BLaER1 (cell line): Measurements from ENCODE around the gene WT1.
"Not testable (repeated sequence)": the region's sequence is repeated elsewhere in the genome, so short reads cannot be mapped to it uniquely, and the experiment has no call there.

Experiments used
- H3K27ac ChIP-seq: shearing (Covaris generic); formaldehyde crosslinking; 2 replicates; pipeline ENCODE4 v1.8.1; 2022
- H3K27me3 ChIP-seq: shearing (Covaris generic); formaldehyde crosslinking; 2 replicates; pipeline ENCODE4 v1.8.1; 2022
- H3K36me3 ChIP-seq: shearing (Covaris generic); formaldehyde crosslinking; 2 replicates; pipeline ENCODE4 v1.8.1; 2022
- H3K4me1 ChIP-seq: shearing (Covaris generic); formaldehyde crosslinking; 2 replicates; pipeline ENCODE4 v1.8.1; 2022
- H3K4me2 ChIP-seq: shearing (Covaris generic); formaldehyde crosslinking; 2 replicates; pipeline ENCODE4 v1.8.1; 2022
- H3K4me3 ChIP-seq: shearing (Covaris generic); formaldehyde crosslinking; 2 replicates; pipeline ENCODE4 v1.8.1; 2022
- H3K9ac ChIP-seq: shearing (Covaris generic); formaldehyde crosslinking; 2 replicates; pipeline ENCODE4 v1.8.1; 2022
- H3K9me3 ChIP-seq: shearing (Covaris generic); formaldehyde crosslinking; 2 replicates; pipeline ENCODE4 v1.8.1; 2022
- H4K20me1 ChIP-seq: shearing (Covaris generic); formaldehyde crosslinking; 2 replicates; pipeline ENCODE4 v1.8.1; 2022
- Cebpa-rat ChIP-seq: shearing (Covaris generic); IDR thresholded peaks from 2 replicates; pipeline ENCODE4 v1.8.1; 2022

The WT1 gene

GRCh38 chr11:32382339-32383049 is 52.8 kb downstream of the WT1 start:
- TF ChIP-seq Cebpa-rat: no peak

GRCh38 chr11:32381179-32381578 is 54.2 kb downstream of the WT1 start:
- peaks cover 5% of the 10 kb centered on the region for H3K36me3 ChIP-seq
- H3K9ac ChIP-seq: no peak overlapping the region
- H4K20me1 ChIP-seq: no peaks in the 10 kb centered on the region
- TF ChIP-seq Cebpa-rat: no peak
- peaks cover 22% of the 10 kb centered on the region for H3K4me1 ChIP-seq
- H3K27ac ChIP-seq: no peak overlapping the region; the same call in 1 of the 2 replicates
- no peaks in the 10 kb centered on the region for H3K27me3 ChIP-seq
- no peak overlapping the region for H3K4me2 ChIP-seq
- no peaks in the 10 kb centered on the region for H3K9me3 ChIP-seq
- H3K4me3 ChIP-seq: no peak overlapping the region

More at GRCh38 chr11:32382339-32383049, 52.8 kb downstream of the WT1 start:
- peaks cover 5% of the 10 kb centered on the region for H3K36me3 ChIP-seq
- no peak overlapping the region for H3K4me3 ChIP-seq
- no peak overlapping the region for H3K27ac ChIP-seq
- H3K27me3 ChIP-seq: no peaks in the 10 kb centered on the region
- H3K4me2 ChIP-seq: no peak overlapping the region
- H3K9me3 ChIP-seq: no peaks in the 10 kb centered on the region
- peaks cover 35% of the 10 kb centered on the region for H3K4me1 ChIP-seq
- H4K20me1 ChIP-seq: no peaks in the 10 kb centered on the region
- no peak overlapping the region for H3K9ac ChIP-seq

GRCh38 chr11:32379719-32380118 is 55.6 kb downstream of the WT1 start:
- Histone ChIP-seq H3K27ac (no peak overlapping the region), H3K9me3 (no peaks in the 10 kb centered on the region; the same call in 1 of the 2 replicates), H3K9ac (no peak overlapping the region), H3K4me1 (peaks cover 7% of the 10 kb centered on the region), H3K27me3 (no peaks in the 10 kb centered on the region), H3K4me3 (no peak overlapping the region), H3K36me3 (peaks cover 3% of the 10 kb centered on the region), H3K4me2 (no peak overlapping the region), H4K20me1 (no peaks in the 10 kb centered on the region)
- no peak for TF ChIP-seq Cebpa-rat

- Histone ChIP-seq H3K36me3 (no peaks in the 10 kb centered on the region), H3K9me3 (peaks cover 3% of the 10 kb centered on the region; the same call in 1 of the 2 replicates), H3K9ac (no peak overlapping the region), H3K4me1 (peaks cover 4% of the 10 kb centered on the region; the same call in 1 of the 2 replicates), H3K4me2 (no peak overlapping the region), H3K27ac (no peak overlapping the region), H3K4me3 (no peak overlapping the region), H4K20me1 (no peaks in the 10 kb centered on the region), H3K27me3 (no peaks in the 10 kb centered on the region)
- no peak for TF ChIP-seq Cebpa-rat
These were observed 59.5 kb downstream of the WT1 start for GRCh38 chr11:32375826-32376225.

GRCh38 chr11:32374261-32374711 is 61.1 kb downstream of the WT1 start:
- Histone ChIP-seq H3K4me3 (no peak overlapping the region), H4K20me1 (no peaks in the 10 kb centered on the region), H3K36me3 (no peaks in the 10 kb centered on the region), H3K4me1 (peaks cover 4% of the 10 kb centered on the region; the same call in 1 of the 2 replicates), H3K27me3 (no peaks in the 10 kb centered on the region), H3K4me2 (peak overlapping the region; percentile 48), H3K9me3 (peaks cover 18% of the 10 kb centered on the region), H3K27ac (no peak overlapping the region), H3K9ac (no peak overlapping the region)
- no peak for TF ChIP-seq Cebpa-rat

- not testable (repeated sequence) for H3K4me3 ChIP-seq, H3K4me1 ChIP-seq, H3K27me3 ChIP-seq, H3K27ac ChIP-seq, H3K4me2 ChIP-seq, H4K20me1 ChIP-seq, H3K9ac ChIP-seq, H3K36me3 ChIP-seq
- peaks cover 52% of the 10 kb centered on the region for H3K9me3 ChIP-seq
These were observed 65.4 kb downstream of the WT1 start for GRCh38 chr11:32369987-32370386.

- Histone ChIP-seq H3K4me3 (no peak overlapping the region), H3K4me2 (no peak overlapping the region), H3K27ac (no peak overlapping the region), H3K4me1 (no peaks in the 10 kb centered on the region), H3K27me3 (no peaks in the 10 kb centered on the region), H4K20me1 (no peaks in the 10 kb centered on the region), H3K9ac (no peak overlapping the region), H3K36me3 (no peaks in the 10 kb centered on the region; the same call in 1 of the 2 replicates), H3K9me3 (peaks cover 52% of the 10 kb centered on the region)
- no peak for TF ChIP-seq Cebpa-rat
These were observed 68.7 kb downstream of the WT1 start for GRCh38 chr11:32366666-32367065.

- no peaks in the 10 kb centered on the region for H3K4me1 ChIP-seq
- no peaks in the 10 kb centered on the region for H4K20me1 ChIP-seq
- H3K27ac ChIP-seq: no peak overlapping the region
- H3K27me3 ChIP-seq: no peaks in the 10 kb centered on the region
- H3K4me3 ChIP-seq: no peak overlapping the region
- no peak overlapping the region for H3K9ac ChIP-seq
- H3K36me3 ChIP-seq: no peaks in the 10 kb centered on the region; the same call in 1 of the 2 replicates
- H3K9me3 ChIP-seq: peaks cover 45% of the 10 kb centered on the region
- H3K4me2 ChIP-seq: no peak overlapping the region
- TF ChIP-seq Cebpa-rat: no peak
These were observed 70.1 kb downstream of the WT1 start for GRCh38 chr11:32365192-32365591.

GRCh38 chr11:32358729-32359128 is 76.6 kb downstream of the WT1 start:
- Histone ChIP-seq H3K27me3 (no peaks in the 10 kb centered on the region), H3K9me3 (peaks cover 5% of the 10 kb centered on the region; the same call in 1 of the 2 replicates), H4K20me1 (no peaks in the 10 kb centered on the region), H3K4me3 (no peak overlapping the region), H3K36me3 (no peaks in the 10 kb centered on the region), H3K9ac (no peak overlapping the region), H3K4me1 (0 out of 2 replicates have a peak, but pooled peaks cover 7% of the 10 kb centered on the region), H3K4me2 (no peak overlapping the region), H3K27ac (no peak overlapping the region)
- no peak for TF ChIP-seq Cebpa-rat

GRCh38 chr11:32353884-32354283 is 81.5 kb downstream of the WT1 start:
- Histone ChIP-seq H3K9ac (no peak overlapping the region), H3K9me3 (no peaks in the 10 kb centered on the region), H3K27ac (no peak overlapping the region), H4K20me1 (no peaks in the 10 kb centered on the region), H3K4me2 (no peak overlapping the region), H3K27me3 (no peaks in the 10 kb centered on the region), H3K36me3 (no peaks in the 10 kb centered on the region), H3K4me3 (no peak overlapping the region), H3K4me1 (0 out of 2 replicates have a peak, but pooled peaks cover 7% of the 10 kb centered on the region)
- no peak for TF ChIP-seq Cebpa-rat
